ENCODE measurements around the gene DRAM1. TPM values are rescaled to one million over a fixed set of nuclear protein-coding genes. Genes with fewer than 3 reads are reported as not detected.
A peak's percentile ranks its signal among the peaks of the same experiment; 100 is the strongest.

The DRAM1 gene
- total RNA-seq, 1 donor from 2014 or later, result 5.8 TPM

- no peak for TF ChIP-seq CTCF (IDR thresholded peaks at IDR 0.05; ENCODE audit: insufficient read depth, low read length, severe bottlenecking)
- H3K4me3 ChIP-seq (ENCODE audit: low read depth, low read length), result no peak overlapping the region
- DNase-seq (ENCODE audit: low read depth), result no peak
- FAIRE-seq, result no peak
- H3K36me3 ChIP-seq (ENCODE audit: control insufficient read depth, insufficient read depth, low read length), result no peaks in the 10 kb centered on the region
- no peaks in the 10 kb centered on the region for H3K27me3 ChIP-seq (ENCODE audit: control insufficient read depth, insufficient read depth, low read length)
These were observed 11.9 kb downstream of the DRAM1 start for GRCh38 chr12:101889211-101889752.

DNA sequence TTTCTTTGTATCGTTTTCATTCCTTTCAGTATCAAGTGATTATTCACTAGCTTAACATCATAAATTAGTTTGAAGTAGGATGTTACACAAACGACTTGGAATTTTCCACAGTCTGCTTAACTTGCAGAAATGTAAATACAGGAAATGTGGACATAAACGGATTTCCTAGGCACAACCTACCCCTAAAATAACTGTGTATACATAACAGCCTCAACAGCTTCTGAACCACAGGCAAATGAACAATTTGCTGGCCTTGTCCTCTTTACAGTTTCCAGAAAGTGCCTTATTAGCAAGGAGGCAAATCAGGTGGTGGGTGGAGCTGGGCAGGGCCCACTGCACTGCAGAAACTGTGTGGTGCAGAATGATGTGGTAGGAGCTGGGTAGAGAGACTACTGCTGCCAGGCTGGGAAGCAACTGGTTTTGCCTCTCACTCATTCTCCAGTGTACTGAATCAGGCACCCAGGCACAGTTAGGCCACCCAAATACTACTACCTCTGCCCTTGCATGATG is 14.1 kb downstream of the DRAM1 start:
- FAIRE-seq, result no peak
- peak; percentile 81 for DNase-seq (ENCODE audit: low read depth)
- no peak for TF ChIP-seq CTCF (IDR thresholded peaks at IDR 0.05; ENCODE audit: insufficient read depth, low read length, severe bottlenecking)
- no peaks in the 10 kb centered on the region for H3K27me3 ChIP-seq (ENCODE audit: control insufficient read depth, insufficient read depth, low read length)
- no peaks in the 10 kb centered on the region for H3K36me3 ChIP-seq (ENCODE audit: control insufficient read depth, insufficient read depth, low read length)
- no peak overlapping the region for H3K4me3 ChIP-seq (ENCODE audit: low read depth, low read length)

DNA sequence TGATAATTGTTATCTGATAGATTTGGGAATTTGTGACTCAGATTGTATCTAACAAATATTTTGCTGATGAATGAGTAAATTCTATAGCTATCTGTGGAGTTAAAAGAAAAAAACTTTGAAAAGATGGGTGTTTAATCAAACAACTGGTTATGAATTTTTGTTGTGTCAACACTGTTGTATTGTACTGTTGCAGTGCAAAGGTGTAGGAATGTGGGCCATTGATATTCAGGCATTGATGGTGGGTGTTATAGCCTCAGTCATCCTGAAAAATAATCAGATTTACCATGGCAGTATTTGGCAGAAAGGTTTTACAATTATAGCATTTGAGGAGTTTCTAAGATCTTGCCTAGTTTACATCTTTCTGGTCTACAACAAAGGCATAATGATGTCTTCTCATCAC is 15.4 kb downstream of the DRAM1 start:
- no peak for TF ChIP-seq CTCF (IDR thresholded peaks at IDR 0.05; ENCODE audit: insufficient read depth, low read length, severe bottlenecking)
- no peaks in the 10 kb centered on the region for H3K36me3 ChIP-seq (ENCODE audit: control insufficient read depth, insufficient read depth, low read length)
- FAIRE-seq (no peak), DNase-seq (ENCODE audit: low read depth) (no peak)
- H3K27me3 ChIP-seq (ENCODE audit: control insufficient read depth, insufficient read depth, low read length), result no peaks in the 10 kb centered on the region
- no peak overlapping the region for H3K4me3 ChIP-seq (ENCODE audit: low read depth, low read length)

- no peak overlapping the region for H3K4me3 ChIP-seq (ENCODE audit: low read depth, low read length)
- no peaks in the 10 kb centered on the region for H3K27me3 ChIP-seq (ENCODE audit: control insufficient read depth, insufficient read depth, low read length)
- TF ChIP-seq CTCF (IDR thresholded peaks at IDR 0.05; ENCODE audit: insufficient read depth, low read length, severe bottlenecking), result no peak
- H3K36me3 ChIP-seq (ENCODE audit: control insufficient read depth, insufficient read depth, low read length), result no peaks in the 10 kb centered on the region
- no peak for DNase-seq (ENCODE audit: low read depth)
- no peak for FAIRE-seq
These were observed 24.4 kb downstream of the DRAM1 start for GRCh38 chr12:101901777-101902176.

DNA sequence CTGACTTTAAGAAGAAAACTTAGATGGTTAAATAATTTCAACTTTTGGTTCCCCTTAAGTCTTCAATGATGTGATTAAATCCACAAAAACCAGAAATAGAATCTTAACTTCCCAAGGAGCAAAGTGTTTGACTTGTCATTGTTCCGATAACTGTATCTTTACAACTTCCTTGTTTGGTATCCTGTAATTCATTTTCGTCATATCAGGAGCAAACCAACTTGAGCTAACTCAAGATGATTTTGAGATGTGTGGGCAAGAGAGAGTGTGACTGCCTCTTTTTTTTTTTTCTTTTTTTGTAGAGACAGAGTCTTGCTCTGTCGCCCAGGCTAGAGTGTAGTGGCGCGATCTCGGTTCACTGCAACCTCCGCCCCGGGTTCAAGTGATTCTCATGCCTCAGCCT is 25.3 kb downstream of the DRAM1 start:
- FAIRE-seq, result no peak
- no peaks in the 10 kb centered on the region for H3K36me3 ChIP-seq (ENCODE audit: control insufficient read depth, insufficient read depth, low read length)
- no peak for DNase-seq (ENCODE audit: low read depth)

More for the DNA sequence above, 25.3 kb downstream of the DRAM1 start:
- TF ChIP-seq CTCF (IDR thresholded peaks at IDR 0.05; ENCODE audit: insufficient read depth, low read length, severe bottlenecking), result no peak
- no peak overlapping the region for H3K4me3 ChIP-seq (ENCODE audit: low read depth, low read length)
- no peaks in the 10 kb centered on the region for H3K27me3 ChIP-seq (ENCODE audit: control insufficient read depth, insufficient read depth, low read length)

Data from bronchial epithelial cell (primary cell).